Body of pancreas (tissue), 4 donors: Measurements from ENCODE around the gene MAML2.

Experiments used
- CTCF ChIP-seq, 7 experiments: fragments of 450-650 bp in 4 of 7; fragments of 200-600 bp in 3 of 7; sonication (generic) in 3 of 7; IDR thresholded peaks; one replicate each; pipeline ENCODE4 v1.5.1; 2016 to 2019; ENCODE audit warnings: antibody characterized with exemption in 7 of 7
- POLR2A ChIP-seq, 3 donors: fragments of 450-650 bp; IDR thresholded peaks; one replicate each; pipeline ENCODE4 v1.6.1; 2016; ENCODE audit warnings: antibody characterized with exemption in 3 of 3, mild to moderate bottlenecking in 2 of 3

GRCh38 chr11:96256215-96257011, 86.6 kb downstream of the MAML2 start:
- TF ChIP-seq POLR2A (IDR thresholded peaks at IDR 0.05): no peak
- TF ChIP-seq CTCF (IDR thresholded peaks at IDR 0.05): no peak
